ENCODE data around the gene LUC7L2. TPM values are rescaled to one million over a fixed set of nuclear protein-coding genes. Genes with fewer than 3 reads are reported as not detected.
A peak's percentile ranks its signal among the peaks of the same experiment; 100 is the strongest.

LUC7L2 gene
- total and polyA plus RNA-seq, 9 of the 15 experiments (the other 6 are each of a cell fraction or from before 2014, with no cell fraction given): 56.1 to 207 (median 141) TPM

DNA sequence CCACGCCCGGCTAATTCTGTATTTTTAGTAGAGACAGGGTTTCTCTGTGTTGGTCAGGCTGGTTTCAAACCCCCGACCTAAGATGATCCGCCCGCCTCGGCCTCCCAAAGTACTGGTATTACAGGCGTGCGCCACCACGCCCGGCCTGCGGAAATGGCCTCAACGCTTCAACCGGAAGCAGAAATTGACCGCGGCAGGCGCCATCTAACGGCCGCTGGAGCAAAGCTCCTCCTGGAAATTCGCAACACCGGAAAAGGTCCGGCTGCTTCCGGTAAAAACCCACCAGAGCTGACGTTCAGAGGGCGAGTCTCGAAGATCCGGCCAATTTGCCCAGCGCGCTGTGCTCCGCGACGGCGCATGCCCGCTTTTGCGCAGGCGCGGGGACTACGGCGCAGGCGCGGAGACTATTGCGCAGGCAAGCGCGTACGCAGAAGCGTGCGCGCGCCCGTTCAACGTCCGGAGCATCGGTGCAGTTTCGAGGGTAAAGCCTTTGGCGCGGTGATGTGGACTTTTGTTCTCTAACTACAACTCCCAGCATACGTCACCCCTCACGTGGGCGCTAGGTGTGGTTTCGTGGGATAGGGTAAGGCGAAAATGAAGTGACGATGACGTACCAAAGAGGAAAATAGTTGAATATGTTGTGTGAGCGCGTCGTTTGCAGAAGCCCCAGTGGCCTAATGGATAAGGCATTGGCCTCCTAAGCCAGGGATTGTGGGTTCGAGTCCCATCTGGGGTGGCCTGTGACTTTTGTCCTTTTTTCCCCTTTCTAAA lies 19.5 kb upstream of the LUC7L2 start (continued):
- TF ChIP-seq, protein P1, sequence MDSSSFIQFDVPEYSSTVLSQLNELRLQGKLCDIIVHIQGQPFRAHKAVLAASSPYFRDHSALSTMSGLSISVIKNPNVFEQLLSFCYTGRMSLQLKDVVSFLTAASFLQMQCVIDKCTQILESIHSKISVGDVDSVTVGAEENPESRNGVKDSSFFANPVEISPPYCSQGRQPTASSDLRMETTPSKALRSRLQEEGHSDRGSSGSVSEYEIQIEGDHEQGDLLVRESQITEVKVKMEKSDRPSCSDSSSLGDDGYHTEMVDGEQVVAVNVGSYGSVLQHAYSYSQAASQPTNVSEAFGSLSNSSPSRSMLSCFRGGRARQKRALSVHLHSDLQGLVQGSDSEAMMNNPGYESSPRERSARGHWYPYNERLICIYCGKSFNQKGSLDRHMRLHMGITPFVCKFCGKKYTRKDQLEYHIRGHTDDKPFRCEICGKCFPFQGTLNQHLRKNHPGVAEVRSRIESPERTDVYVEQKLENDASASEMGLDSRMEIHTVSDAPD (CRISPR knock-in tag; IDR thresholded peaks at IDR 0.05): no peak
- TF ChIP-seq NR2C1 (IDR thresholded peaks at IDR 0.05): peak; percentile 98
- TF ChIP-seq NR2C1 (tag; IDR thresholded peaks at IDR 0.05): peak; percentile 99
- TF ChIP-seq, protein P2, sequence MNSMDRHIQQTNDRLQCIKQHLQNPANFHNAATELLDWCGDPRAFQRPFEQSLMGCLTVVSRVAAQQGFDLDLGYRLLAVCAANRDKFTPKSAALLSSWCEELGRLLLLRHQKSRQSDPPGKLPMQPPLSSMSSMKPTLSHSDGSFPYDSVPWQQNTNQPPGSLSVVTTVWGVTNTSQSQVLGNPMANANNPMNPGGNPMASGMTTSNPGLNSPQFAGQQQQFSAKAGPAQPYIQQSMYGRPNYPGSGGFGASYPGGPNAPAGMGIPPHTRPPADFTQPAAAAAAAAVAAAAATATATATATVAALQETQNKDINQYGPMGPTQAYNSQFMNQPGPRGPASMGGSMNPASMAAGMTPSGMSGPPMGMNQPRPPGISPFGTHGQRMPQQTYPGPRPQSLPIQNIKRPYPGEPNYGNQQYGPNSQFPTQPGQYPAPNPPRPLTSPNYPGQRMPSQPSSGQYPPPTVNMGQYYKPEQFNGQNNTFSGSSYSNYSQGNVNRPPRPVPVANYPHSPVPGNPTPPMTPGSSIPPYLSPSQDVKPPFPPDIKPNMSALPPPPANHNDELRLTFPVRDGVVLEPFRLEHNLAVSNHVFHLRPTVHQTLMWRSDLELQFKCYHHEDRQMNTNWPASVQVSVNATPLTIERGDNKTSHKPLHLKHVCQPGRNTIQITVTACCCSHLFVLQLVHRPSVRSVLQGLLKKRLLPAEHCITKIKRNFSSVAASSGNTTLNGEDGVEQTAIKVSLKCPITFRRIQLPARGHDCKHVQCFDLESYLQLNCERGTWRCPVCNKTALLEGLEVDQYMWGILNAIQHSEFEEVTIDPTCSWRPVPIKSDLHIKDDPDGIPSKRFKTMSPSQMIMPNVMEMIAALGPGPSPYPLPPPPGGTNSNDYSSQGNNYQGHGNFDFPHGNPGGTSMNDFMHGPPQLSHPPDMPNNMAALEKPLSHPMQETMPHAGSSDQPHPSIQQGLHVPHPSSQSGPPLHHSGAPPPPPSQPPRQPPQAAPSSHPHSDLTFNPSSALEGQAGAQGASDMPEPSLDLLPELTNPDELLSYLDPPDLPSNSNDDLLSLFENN (IDR thresholded peaks at IDR 0.05; ENCODE audit: low read depth in 2 of 2, low read length in 2 of 2): peak in 1 of 2 experiments; percentile 81; a peak in 2 of 4 replicates
- TF ChIP-seq ZNF76 (CRISPR knock-in tag; IDR thresholded peaks at IDR 0.05; ENCODE audit: borderline replicate concordance): peak; percentile 74; the same call in 1 of the 2 replicates
- TF ChIP-seq, protein P3, sequence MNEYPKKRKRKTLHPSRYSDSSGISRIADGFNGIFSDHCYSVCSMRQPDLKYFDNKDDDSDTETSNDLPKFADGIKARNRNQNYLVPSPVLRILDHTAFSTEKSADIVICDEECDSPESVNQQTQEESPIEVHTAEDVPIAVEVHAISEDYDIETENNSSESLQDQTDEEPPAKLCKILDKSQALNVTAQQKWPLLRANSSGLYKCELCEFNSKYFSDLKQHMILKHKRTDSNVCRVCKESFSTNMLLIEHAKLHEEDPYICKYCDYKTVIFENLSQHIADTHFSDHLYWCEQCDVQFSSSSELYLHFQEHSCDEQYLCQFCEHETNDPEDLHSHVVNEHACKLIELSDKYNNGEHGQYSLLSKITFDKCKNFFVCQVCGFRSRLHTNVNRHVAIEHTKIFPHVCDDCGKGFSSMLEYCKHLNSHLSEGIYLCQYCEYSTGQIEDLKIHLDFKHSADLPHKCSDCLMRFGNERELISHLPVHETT (CRISPR knock-in tag; conservative IDR thresholded peaks at IDR 0.05 in 1 of 2, IDR thresholded peaks at IDR 0.05 in 1 of 2): peak in 1 of 2 experiments; percentile 99; a peak in 2 of 4 replicates
- no peak for TF ChIP-seq KAT8 (IDR thresholded peaks at IDR 0.05; ENCODE audit: low read depth)
- TF ChIP-seq PTTG1 (tag; IDR thresholded peaks at IDR 0.05; ENCODE audit: low read depth): no peak
- TF ChIP-seq TEAD4 (IDR thresholded peaks at IDR 0.05; ENCODE audit: low read length): peak; percentile 87
- TF ChIP-seq TEAD4 (CRISPR knock-in tag; IDR thresholded peaks at IDR 0.05; ENCODE audit: borderline replicate concordance): no peak; the same call in 1 of the 2 replicates
- TF ChIP-seq, protein P4, sequence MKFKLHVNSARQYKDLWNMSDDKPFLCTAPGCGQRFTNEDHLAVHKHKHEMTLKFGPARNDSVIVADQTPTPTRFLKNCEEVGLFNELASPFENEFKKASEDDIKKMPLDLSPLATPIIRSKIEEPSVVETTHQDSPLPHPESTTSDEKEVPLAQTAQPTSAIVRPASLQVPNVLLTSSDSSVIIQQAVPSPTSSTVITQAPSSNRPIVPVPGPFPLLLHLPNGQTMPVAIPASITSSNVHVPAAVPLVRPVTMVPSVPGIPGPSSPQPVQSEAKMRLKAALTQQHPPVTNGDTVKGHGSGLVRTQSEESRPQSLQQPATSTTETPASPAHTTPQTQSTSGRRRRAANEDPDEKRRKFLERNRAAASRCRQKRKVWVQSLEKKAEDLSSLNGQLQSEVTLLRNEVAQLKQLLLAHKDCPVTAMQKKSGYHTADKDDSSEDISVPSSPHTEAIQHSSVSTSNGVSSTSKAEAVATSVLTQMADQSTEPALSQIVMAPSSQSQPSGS (CRISPR knock-in tag; IDR thresholded peaks at IDR 0.05): peak; percentile 95
- peak; percentile 65 for TF ChIP-seq TOE1 (IDR thresholded peaks at IDR 0.05; ENCODE audit: borderline replicate concordance)
- TF ChIP-seq TOE1 (CRISPR knock-in tag; IDR thresholded peaks at IDR 0.05; ENCODE audit: borderline replicate concordance, low read depth): peak; percentile 63; the same call in 1 of the 2 replicates
- TF ChIP-seq TEAD2 (tag; IDR thresholded peaks at IDR 0.05): peak; percentile 42; the same call in 1 of the 2 replicates
- TF ChIP-seq MEIS2 (IDR thresholded peaks at IDR 0.05; ENCODE audit: partially characterized antibody): peak; percentile 99
- TF ChIP-seq POU5F1 (IDR thresholded peaks at IDR 0.05; ENCODE audit: borderline replicate concordance, low read depth, low read length, partially characterized antibody): peak; percentile 90
- peak; percentile 59 for TF ChIP-seq DPF2 (IDR thresholded peaks at IDR 0.05)
